HepG2 (cell line): ENCODE measurements around the gene EPHA6. TPM values are rescaled to one million over a fixed set of nuclear protein-coding genes. Genes with fewer than 3 reads are reported as not detected.

Experiments
- BRF2 ChIP-seq: sonication (generic); formaldehyde crosslinking; IDR thresholded peaks from 2 replicates; pipeline ENCODE4 v1.8.1; 2022; ENCODE audit warnings: mild to moderate bottlenecking, missing genetic modification reagents
- CC2D1A ChIP-seq: sonication (generic); formaldehyde crosslinking; IDR thresholded peaks from 2 replicates; pipeline ENCODE4 v1.8.1; 2023; ENCODE audit warnings: mild to moderate bottlenecking, missing genetic modification reagents
- EHMT2 ChIP-seq: fragments of 200-600 bp; sonication (generic); IDR thresholded peaks from 2 replicates; pipeline ENCODE4 v1.7.0; 2017; ENCODE audit warnings: antibody characterized with exemption, low read depth, low read length, borderline replicate concordance
- ETV5 ChIP-seq: IDR thresholded peaks from 2 replicates; pipeline ENCODE4 v1.6.1; 2018; ENCODE audit warnings: missing biosample characterization, missing genetic modification reagents, inconsistent platforms, borderline replicate concordance
- GABPB1 ChIP-seq: IDR thresholded peaks from 2 replicates; pipeline ENCODE4 v1.6.1; 2016; ENCODE audit warnings: mild to moderate bottlenecking, missing genetic modification reagents, moderate library complexity, missing compliant biosample characterization
- HNRNPH1 ChIP-seq: fragments of 200-400 bp; formaldehyde crosslinking; optimal IDR thresholded peaks from 2 replicates; pipeline ENCODE3; 2017; ENCODE audit warnings: mild to moderate bottlenecking, low read depth, low read length
- KDM5A ChIP-seq: fragments of 200-600 bp; sonication (generic); IDR thresholded peaks from 2 replicates; pipeline ENCODE4 v1.7.0; 2018; ENCODE audit warnings: antibody characterized with exemption, mild to moderate bottlenecking, low read length, borderline replicate concordance
- MBD4 ChIP-seq: IDR thresholded peaks from 2 replicates; pipeline ENCODE4 v1.6.1; 2012; ENCODE audit warnings: low read length, inconsistent platforms, borderline replicate concordance
- MEF2D ChIP-seq: sonication (generic); formaldehyde crosslinking; IDR thresholded peaks from 2 replicates; pipeline ENCODE4 v1.5.1; 2020; ENCODE audit warnings: mild to moderate bottlenecking, missing genetic modification reagents
- MTF1 ChIP-seq: sonication (generic); formaldehyde crosslinking; IDR thresholded peaks from 2 replicates; pipeline ENCODE4 v1.5.0; 2020; ENCODE audit warnings: missing genetic modification reagents
- NONO ChIP-seq, 2 experiments: fragments of 450-650 bp in 1 of 2; sonication (generic) in 1 of 2; formaldehyde crosslinking in 1 of 2; IDR thresholded peaks in 1 of 2; conservative IDR thresholded peaks in 1 of 2; 2 replicates each; pipeline versions ENCODE4 v1.6.1 to v1.8.0; 2017 to 2022; ENCODE audit warnings: mild to moderate bottlenecking in 1 of 2, missing genetic modification reagents in 1 of 2, moderate library complexity in 1 of 2
- RFXAP ChIP-seq: sonication (generic); formaldehyde crosslinking; IDR thresholded peaks from 2 replicates; pipeline ENCODE4 v1.4.0; 2020; ENCODE audit warnings: missing genetic modification reagents, borderline replicate concordance
- SRSF1 ChIP-seq: fragments of 200-400 bp; formaldehyde crosslinking; optimal IDR thresholded peaks from 2 replicates; pipeline ENCODE3; 2017; ENCODE audit warnings: mild to moderate bottlenecking, low read depth, low read length, moderate library complexity
- ZBTB7A ChIP-seq: sonication (generic); formaldehyde crosslinking; IDR thresholded peaks from 2 replicates; pipeline ENCODE4 v1.8.0; 2022; ENCODE audit warnings: mild to moderate bottlenecking, missing genetic modification reagents
- ZNF543 ChIP-seq: sonication (generic); formaldehyde crosslinking; IDR thresholded peaks from 2 replicates; pipeline ENCODE4 v1.4.0; 2020; ENCODE audit warnings: mild to moderate bottlenecking, missing genetic modification reagents
- ZNF597 ChIP-seq: sonication (generic); formaldehyde crosslinking; IDR thresholded peaks from 2 replicates; pipeline ENCODE4 v1.5.0; 2020; ENCODE audit warnings: missing genetic modification reagents
- ZNF782 ChIP-seq: sonication (generic); formaldehyde crosslinking; IDR thresholded peaks from 2 replicates; pipeline ENCODE4 v1.4.0; 2020; ENCODE audit warnings: missing genetic modification reagents, mild to moderate bottlenecking, borderline replicate concordance
- polyA plus RNA-seq, 8 experiments: library from polyadenylated mRNA; depleted of rRNA in 3 of 8; stranded (reverse) in 7 of 8; unstranded in 1 of 8; fragments of >200 nt; fragmentation: Illumina TruSeq in 4 of 8; extraction: Trizol in 4 of 8; gene quantifications; 2 replicates each; pipeline versions ENCODE4 v1.2.1 to v1.2.3, GENCODE V29; 2011 to 2016; ENCODE audit warnings: low read depth in 4 of 8, missing spikeins in 1 of 8, mixed read lengths in 1 of 8; ENCODE audit not compliant: insufficient read depth in 1 of 8
- total RNA-seq, 5 experiments: library from RNA; depleted of rRNA; stranded (reverse); fragments of >200 nt; fragmentation: Illumina TruSeq; extraction: Trizol; gene quantifications; 2 replicates each; pipeline ENCODE4 v1.2.3, GENCODE V29; 2016; ENCODE audit warnings: low read depth in 1 of 5
- TF ChIP-seq, protein P1 (sequence below): sonication (generic); formaldehyde crosslinking; IDR thresholded peaks from 2 replicates; pipeline ENCODE4 v1.4.0; 2020; ENCODE audit warnings: mild to moderate bottlenecking, missing genetic modification reagents
- TF ChIP-seq, protein P2 (sequence below): IDR thresholded peaks from 2 replicates; pipeline ENCODE4 v1.6.1; 2016; ENCODE audit warnings: low read depth, borderline replicate concordance
- TF ChIP-seq, protein P3 (sequence below): sonication (generic); formaldehyde crosslinking; IDR thresholded peaks from 2 replicates; pipeline ENCODE4 v1.4.0; 2020; ENCODE audit warnings: missing genetic modification reagents

The EPHA6 gene
- total and polyA plus RNA-seq, 2 of the 13 experiments (the other 11 are each of a cell fraction or from before 2014, with no cell fraction given), result not detected

DNA sequence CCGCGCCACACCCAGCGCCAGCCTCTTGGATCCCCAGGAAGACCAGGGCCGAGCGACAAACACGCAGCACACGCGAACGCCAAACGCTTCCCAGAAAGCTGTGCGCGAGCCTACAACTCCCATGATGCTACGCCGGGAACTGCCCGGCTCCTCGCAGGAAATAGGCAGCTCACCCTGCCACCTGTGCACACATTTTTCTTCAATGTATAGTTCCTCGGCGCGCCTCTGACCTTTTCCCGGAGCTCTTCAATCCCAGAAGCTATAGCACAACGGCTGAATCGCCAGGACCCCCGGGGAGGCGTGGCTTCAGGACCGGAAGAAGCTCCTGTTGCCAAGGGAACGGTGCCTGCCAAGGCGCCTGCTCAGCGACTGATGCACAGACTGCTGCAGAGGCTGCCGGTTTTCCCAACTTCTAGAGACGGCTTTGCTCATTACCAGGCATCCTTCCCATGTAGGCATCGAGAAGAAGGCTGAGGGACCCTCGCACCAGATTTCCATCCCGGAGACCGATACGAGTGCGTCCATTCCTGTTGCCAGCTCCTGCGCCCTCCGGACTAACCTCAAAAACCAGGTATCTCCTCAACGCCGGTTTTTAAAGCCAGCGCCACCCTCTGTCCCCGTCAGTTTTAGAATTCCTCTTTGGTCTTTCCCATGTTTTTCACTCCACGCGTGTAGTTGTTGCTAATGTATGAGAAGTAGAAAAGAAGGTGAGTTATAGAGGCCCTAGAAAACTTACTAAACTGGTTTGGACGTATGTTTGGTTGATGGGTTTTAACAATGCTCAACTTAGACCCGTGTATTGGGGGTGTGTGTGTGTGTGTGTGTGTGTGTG lies 950.2 kb downstream of the EPHA6 start, which contains the start of gene ARL6 (continued):
- TF ChIP-seq, protein P1, sequence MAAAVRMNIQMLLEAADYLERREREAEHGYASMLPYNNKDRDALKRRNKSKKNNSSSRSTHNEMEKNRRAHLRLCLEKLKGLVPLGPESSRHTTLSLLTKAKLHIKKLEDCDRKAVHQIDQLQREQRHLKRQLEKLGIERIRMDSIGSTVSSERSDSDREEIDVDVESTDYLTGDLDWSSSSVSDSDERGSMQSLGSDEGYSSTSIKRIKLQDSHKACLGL, result peak; percentile 56; the same call in 1 of the 2 replicates
- TF ChIP-seq GABPB1, result peak; percentile 94
- TF ChIP-seq, protein P2, sequence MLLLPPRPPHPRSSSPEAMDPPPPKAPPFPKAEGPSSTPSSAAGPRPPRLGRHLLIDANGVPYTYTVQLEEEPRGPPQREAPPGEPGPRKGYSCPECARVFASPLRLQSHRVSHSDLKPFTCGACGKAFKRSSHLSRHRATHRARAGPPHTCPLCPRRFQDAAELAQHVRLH (CRISPR knock-in tag), result peak; percentile 71; the same call in 1 of the 2 replicates
- no peak for TF ChIP-seq EHMT2
- TF ChIP-seq RFXAP (CRISPR knock-in tag), result peak; percentile 61; the same call in 1 of the 2 replicates
- TF ChIP-seq, protein P3, sequence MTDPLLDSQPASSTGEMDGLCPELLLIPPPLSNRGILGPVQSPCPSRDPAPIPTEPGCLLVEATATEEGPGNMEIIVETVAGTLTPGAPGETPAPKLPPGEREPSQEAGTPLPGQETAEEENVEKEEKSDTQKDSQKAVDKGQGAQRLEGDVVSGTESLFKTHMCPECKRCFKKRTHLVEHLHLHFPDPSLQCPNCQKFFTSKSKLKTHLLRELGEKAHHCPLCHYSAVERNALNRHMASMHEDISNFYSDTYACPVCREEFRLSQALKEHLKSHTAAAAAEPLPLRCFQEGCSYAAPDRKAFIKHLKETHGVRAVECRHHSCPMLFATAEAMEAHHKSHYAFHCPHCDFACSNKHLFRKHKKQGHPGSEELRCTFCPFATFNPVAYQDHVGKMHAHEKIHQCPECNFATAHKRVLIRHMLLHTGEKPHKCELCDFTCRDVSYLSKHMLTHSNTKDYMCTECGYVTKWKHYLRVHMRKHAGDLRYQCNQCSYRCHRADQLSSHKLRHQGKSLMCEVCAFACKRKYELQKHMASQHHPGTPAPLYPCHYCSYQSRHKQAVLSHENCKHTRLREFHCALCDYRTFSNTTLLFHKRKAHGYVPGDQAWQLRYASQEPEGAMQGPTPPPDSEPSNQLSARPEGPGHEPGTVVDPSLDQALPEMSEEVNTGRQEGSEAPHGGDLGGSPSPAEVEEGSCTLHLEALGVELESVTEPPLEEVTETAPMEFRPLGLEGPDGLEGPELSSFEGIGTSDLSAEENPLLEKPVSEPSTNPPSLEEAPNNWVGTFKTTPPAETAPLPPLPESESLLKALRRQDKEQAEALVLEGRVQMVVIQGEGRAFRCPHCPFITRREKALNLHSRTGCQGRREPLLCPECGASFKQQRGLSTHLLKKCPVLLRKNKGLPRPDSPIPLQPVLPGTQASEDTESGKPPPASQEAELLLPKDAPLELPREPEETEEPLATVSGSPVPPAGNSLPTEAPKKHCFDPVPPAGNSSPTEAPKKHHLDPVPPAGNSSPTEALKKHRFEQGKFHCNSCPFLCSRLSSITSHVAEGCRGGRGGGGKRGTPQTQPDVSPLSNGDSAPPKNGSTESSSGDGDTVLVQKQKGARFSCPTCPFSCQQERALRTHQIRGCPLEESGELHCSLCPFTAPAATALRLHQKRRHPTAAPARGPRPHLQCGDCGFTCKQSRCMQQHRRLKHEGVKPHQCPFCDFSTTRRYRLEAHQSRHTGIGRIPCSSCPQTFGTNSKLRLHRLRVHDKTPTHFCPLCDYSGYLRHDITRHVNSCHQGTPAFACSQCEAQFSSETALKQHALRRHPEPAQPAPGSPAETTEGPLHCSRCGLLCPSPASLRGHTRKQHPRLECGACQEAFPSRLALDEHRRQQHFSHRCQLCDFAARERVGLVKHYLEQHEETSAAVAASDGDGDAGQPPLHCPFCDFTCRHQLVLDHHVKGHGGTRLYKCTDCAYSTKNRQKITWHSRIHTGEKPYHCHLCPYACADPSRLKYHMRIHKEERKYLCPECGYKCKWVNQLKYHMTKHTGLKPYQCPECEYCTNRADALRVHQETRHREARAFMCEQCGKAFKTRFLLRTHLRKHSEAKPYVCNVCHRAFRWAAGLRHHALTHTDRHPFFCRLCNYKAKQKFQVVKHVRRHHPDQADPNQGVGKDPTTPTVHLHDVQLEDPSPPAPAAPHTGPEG (CRISPR knock-in tag), result peak; percentile 66; the same call in 1 of the 2 replicates
- TF ChIP-seq MEF2D (CRISPR knock-in tag), result no peak
- TF ChIP-seq MTF1 (CRISPR knock-in tag), result no peak
- no peak for TF ChIP-seq NONO (IDR thresholded peaks at IDR 0.05)
- no peak for TF ChIP-seq NONO (CRISPR knock-in tag; conservative IDR thresholded peaks at IDR 0.05)
- TF ChIP-seq SRSF1, result peak; percentile 52
- peak; percentile 67 for TF ChIP-seq ETV5 (CRISPR knock-in tag)
- TF ChIP-seq MBD4, result no peak
- TF ChIP-seq ZNF543 (CRISPR knock-in tag), result 0 out of 2 replicates have a peak, but pooled peaks have one; percentile 4
- TF ChIP-seq ZBTB7A, result no peak
- no peak for TF ChIP-seq BRF2 (CRISPR knock-in tag)
- TF ChIP-seq ZNF597 (CRISPR knock-in tag), result no peak
- TF ChIP-seq HNRNPH1, result no peak
- TF ChIP-seq CC2D1A, result no peak
- no peak for TF ChIP-seq ZNF782 (CRISPR knock-in tag)
- TF ChIP-seq KDM5A, result peak; percentile 67; the same call in 1 of the 2 replicates
